ENCODE measurements around the gene METTL9.
"Not testable (repeated sequence)": the region's sequence is repeated elsewhere in the genome, so short reads cannot be mapped to it uniquely, and the experiment has no call there.

METTL9 gene

DNA sequence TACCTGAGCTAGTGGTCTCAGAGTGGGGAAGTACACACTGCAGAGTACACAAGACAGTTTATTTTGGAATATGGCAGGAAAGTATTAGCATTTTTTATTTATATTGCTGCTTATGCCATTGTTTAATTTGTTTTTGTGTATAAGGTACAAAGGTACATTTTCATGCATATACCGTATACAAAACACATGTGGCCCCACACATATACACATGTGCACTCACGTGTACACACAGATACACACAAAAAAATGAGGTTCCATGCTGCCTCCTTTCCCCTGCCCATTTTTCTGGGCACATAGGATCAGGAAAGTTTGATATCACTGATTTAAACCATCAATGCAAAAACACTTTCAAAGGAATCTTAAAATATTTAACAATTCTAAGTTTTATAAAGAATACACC is 40.1 kb downstream of the METTL9 start:
- DNase-seq: no peak

DNA sequence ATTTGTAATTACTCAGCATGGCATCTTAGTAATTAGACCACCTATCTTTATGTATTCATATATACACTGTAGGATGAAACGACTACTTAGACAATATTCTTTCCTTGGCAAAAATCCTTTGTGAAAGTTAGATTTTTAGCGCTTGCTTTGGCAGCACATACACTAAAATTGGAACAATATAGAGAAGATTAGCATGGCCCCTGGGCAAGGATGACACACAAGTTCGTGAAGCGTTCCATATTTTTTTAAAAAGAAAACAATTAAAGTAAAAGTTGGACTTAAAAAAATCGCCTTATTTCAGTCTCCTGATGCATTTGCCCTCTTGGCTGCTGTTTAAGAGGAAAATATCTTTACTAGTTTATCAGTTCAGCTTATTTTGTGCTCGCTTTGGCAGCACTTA is 42.5 kb downstream of the METTL9 start:
- no peak for DNase-seq

DNA sequence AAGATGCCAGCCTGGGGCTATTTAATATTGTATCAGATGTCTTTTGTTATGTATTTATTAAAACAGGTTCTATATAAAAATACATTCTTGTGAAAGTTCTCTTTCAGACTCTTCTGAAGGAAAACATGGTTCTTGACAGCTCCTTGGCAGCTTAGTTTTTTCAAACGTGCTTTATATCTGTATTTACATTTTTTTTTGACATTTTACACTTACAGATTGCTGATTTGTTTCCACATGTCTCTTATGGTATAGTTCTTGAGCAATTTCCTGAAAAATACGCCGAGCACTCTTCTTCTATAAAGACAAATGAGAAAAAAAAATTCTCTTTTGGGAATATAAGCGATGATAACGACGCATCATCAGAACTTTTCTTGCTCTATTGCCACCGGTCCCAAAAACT is 43.5 kb downstream of the METTL9 start:
- DNase-seq: no peak

DNA sequence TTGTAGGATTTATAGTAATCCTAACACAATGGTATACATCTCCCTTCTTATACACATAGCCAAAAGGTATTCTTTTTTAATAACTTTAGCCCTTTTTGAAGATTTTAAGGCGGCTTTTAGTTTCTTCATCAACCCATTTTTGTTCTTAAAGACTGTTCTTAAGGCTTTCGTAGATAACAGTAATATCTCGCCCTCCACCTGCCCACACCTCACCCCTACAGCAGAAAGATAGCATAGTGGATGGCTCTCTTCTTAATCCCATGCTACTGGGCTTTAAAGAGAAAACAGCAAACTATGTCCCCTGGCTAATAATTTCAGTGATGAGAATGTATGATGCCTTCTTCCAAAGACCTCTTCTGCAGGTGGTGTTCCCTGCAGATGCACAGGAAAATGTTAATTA is 44.4 kb downstream of the METTL9 start:
- no peak for DNase-seq

DNA sequence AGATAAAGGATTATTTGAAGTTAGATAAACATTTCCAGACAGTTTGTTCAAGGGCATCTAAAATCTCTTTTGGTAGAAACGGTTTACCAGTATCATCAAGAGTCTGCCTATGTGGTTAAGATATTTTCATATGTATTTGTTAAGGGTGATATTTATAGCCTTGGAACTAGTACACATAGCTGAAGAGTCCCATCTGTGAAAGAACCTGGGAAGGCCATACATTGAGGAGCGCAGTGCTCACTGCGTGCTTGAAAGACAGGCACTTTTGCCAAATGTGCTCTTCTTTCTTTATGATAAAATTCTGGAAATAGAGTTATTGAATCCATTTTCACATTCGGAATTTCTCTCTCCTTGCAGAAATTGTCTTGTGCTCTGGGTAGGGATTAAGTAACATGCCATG is 45.3 kb downstream of the METTL9 start:
- DNase-seq: no peak

DNA sequence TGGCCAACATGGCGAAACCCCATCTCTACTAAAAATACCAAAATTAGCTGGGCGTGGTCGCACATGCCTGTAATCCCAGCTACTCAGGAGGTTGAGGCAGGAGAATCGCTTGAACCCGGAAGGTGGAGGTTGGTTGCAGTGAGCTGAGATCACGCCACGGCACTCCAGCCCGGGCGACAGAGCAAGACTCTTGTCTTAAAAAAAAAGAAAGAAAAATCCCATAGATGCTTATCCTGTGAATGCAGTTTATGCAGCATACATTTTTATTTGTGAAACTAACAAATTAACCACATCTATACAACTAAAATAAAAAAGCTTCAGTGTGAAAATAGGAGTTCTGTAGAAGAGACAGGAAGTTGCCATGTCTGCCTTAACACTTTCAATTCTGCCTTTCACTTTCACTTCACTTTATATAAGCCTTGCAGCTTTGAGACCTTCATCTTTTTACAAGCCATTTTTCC is 45.9 kb downstream of the METTL9 start:
- peak; percentile 24 for DNase-seq

DNA sequence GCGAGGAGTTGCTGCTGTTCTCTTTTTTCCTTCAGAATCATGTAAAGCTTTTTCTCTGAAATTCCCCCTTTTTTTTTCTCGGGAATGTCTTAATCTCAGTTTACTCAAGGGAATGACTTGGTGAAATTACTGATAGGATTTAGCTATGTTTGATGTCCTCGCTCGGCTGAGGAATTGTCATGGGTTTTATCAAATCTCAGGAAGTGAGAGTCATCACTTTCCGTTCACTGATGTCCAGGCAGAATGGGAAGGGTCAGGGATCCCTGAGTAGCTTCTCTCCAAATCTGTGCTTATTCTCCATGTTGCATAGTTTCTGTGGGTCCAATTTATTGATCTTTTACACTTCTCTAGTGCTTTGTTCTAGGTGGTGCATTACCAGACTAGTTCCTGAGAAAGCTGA is 46.7 kb downstream of the METTL9 start:
- no peak for DNase-seq

DNA sequence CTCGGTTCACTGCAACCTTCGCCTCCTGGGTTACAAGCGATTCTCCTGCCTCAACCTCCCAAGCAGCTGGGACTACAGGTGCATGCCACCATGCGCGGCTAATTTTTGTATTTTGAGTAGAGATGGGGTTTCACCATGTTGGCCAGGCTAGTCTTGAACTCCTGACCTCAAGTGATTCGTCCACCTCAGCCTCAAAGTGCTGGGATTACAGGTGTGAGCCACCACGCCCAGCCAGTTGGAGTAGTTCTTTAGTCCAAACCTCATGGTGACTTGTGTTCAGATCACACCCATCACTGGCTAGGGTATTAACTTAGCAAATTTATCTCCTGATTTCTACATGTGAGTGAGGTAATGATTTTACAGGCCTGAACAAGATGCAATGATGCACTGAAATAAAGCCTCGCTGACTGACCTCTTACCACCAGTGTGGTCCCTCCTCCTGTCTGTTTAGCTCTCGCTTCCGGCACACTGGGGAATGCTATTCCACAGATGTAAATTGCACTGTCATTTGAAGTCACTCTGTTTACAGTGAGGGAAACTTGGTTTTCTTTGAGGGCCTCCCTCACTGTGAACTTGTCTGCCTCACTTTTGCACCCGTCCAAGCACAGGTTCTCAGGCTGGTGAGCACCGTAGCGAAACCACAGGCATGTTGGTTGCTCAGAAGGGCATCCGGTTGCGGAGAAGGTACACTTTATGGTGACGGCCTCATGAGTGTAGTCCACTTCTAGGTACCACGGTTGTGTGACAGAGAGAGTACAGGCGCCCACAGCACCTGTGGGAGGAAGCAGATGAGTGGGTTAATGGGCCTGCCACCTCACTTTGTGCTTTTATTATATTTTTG is 47.6 kb downstream of the METTL9 start:
- peak; percentile 82 for DNase-seq

DNA sequence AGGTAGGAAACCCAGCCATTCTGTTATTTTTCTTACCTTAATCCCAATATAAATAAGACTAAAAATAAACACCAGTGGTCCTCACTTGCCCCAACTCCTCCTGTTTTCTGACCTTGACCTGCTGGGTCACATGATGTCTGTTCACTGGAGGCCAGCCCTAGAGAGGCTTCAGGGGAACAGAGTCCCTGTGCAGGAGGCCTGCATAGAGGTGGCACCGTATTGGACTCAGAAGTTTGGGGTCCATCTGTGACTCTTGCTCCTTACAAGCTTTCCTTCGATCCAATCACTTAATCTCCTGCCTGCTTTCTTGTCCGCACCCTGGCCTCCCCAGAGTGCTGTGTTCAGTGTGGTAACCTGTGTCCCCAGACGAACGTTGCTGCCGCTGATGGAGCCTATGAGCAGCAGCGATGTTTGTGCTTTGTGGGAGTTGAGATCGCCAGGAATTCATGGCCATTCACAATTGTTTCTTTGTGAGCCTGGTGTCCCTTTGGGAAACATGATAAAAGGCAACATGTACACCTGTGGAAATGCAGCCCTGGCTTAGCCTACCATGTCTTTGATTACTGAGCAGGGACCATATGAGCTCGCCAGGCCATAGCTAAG is 48.3 kb downstream of the METTL9 start:
- DNase-seq: no peak

DNA sequence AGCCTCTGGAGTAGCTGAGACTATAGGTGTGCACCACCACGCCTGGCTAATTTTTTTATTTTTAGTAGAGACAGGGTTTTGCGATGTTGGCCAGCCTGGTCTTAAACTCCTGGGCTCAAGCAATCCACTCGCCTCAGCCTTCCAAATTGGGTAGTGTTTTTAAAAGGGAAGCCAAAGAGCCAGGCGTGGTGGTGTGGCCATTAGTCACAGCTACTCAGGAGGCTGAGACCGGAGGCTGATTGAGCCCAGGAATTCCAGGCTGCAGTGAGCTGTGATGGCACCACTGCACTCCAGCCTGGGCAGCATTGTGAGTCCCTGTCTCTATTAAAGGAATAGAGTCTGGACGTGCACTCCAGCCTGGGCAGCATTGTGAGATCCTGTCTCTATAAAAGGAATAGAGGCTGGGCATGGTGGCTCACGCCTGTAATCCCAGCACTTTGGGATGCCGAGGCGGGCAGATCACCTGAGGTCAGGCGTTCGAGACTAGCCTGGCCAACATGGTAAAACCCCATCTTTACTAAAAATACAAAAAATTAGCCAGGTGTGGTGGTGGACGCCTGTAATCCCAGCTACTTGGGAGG is 50.5 kb downstream of the METTL9 start:
- not testable (repeated sequence) for DNase-seq

DNA sequence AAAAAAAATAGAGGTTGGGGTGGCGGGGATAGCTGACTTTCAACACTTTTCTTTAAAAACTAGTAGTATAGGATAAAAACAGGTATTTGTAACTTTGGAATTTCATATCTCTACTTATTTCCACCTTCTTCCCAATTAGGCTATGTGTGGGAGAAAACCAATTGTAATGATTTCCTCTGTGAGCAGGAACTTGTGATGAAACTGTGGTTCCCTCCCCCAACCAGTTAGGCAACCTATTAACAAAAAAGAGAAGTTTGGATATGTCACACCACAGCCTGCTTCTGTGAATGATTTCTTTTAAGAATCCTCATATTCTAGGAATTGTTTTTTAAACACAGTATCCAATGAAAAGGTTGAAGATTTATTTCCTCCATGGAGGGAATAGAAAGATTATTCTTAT is 51.1 kb downstream of the METTL9 start:
- no peak for DNase-seq

DNA sequence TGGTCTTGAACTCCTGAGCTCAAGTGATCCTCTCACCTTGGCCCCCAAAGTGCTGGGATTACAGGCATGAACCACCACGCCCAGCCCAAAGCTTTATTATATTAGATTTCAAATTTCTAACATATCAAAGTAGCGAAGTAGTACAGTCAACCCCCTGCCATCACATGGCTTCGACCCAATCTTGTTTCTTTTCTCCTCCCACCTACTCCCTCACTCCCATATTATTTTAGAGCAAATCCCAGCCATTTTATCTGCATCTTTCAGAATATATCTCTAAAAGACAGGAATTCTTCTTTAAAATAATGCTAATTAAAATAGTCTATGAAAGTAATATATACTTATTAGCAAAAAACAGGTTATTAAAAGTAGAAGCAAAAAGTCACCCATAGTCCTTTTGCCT is 52.1 kb downstream of the METTL9 start:
- DNase-seq: no peak

DNA sequence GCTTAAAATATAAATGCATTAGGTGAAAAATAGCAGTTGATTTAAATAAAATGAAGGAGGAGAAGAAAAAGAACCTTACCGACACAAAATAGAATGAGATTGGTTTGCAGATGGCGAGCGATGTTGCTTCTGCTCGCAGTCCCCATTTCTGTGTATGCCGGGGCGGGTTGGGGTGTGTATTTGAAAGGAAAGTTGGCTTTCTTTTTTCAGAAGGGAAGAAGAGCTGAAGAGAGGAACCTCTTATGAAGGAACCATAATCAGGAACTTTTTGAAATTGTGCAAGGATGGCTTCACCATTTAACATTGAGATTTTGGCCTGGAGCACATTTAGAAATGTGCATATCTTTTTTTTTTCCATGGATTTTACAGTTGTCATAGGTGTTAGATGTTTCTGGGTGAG is 53.1 kb downstream of the METTL9 start, which contains the start of gene IGSF6:
TSS of gene IGSF6 (minus strand) at position 156 of the 400 bp plus-strand sequence. CDS start at position 146, 10 bp downstream.
- no peak for DNase-seq

DNA sequence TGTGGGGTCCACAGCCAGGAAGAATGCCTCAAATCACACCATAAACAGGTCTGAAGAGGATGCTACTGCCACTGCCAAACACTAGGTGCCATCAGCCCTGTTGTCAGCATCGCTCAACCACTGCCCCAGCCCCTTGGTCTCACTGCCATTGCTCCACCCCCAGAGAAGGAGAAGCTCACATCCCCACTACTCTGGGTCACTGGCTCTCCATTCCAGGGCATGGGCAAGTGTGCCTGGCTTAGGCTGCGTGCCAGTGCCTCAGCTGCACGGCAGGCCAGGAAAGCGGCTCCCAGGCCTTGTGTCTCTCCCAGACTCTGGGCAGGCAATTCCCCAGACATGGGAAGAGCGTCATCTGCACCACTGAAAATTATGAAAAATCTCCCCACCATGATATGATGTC is 54.2 kb downstream of the METTL9 start:
- DNase-seq: no peak

DNA sequence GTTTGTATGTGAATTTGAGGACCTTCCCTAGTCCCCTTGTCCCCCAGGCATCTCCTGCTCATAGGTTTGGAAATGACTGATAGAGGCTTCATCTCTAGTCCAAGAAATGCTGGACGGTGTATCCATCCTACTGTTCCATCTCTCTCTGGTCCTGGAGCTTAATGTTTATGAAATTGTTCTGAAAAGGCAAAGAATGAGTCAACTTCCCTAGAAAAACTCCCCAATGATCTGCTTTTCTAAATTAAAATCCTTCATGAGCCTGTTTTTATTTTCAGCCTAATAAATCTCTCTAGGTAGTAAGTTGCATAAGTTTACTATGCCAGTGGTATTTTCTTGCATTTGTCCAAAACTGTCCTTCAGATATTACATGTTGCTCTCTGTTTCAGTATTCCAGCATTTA is 55.1 kb downstream of the METTL9 start:
- no peak for DNase-seq

DNA sequence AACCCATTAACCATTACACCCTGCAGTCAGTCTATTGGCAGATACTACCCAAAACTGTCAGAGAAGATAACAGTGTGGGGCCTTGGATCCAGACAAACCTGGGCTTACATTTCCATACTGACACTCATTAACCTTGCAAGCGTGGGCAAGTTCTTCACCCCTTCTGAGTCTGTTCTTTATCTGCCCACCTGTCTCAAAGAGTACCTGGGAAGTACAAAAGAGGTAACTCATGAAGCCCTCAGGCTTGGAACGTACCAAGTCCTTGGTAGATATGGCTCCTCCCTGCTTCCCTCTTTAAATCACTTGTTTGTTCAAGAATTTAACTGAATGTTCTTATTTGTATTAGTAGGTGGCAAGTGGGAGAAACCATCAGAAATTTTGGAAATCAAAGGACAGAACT is 55.5 kb downstream of the METTL9 start:
- no peak for DNase-seq

DNA sequence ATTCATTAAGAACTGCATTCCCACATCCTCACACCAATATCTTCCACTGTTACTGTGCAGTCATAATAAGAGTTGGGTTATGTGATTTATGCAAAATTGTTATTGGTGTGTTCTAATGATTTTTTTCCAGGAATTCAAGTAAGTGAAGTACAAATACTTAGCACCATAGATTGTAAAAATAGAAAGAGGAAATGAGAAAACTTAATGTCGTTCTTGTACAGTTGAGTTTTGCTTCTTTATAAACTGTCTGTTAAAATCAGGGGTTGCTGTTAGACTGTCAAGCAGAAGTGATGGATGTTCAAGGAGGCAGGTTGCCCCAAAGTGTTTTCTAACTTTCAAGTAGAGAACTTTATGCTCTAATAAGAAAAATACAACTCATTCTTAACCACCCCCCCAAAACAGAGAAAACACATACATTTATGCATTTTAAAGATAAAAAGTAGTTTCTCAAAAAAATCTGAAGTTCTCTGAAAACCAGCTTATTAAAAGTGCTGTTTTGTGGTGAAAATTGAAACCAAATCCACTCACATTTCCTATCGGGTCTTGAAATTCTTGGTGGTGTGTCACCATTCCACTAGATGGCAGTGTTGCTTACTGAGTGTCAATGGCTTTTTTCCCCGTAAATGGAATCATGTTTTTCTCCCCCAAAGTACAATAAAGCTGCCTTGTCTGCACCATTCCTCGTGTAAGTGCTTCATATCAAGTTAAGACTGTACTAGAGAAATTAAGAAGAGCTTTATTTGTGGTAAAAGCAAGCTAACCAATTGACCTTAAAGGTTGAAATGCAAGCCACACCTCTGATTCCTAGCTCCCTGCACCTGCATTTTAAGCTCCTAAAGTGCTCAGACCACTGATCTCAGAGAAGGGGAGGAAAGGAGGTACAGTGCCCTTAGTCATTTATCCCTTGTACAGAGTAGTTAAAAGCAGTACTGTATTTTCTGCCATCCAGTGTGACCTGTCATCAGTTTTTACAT is 57.7 kb downstream of the METTL9 start:
- peak; percentile 26 for DNase-seq

DNA sequence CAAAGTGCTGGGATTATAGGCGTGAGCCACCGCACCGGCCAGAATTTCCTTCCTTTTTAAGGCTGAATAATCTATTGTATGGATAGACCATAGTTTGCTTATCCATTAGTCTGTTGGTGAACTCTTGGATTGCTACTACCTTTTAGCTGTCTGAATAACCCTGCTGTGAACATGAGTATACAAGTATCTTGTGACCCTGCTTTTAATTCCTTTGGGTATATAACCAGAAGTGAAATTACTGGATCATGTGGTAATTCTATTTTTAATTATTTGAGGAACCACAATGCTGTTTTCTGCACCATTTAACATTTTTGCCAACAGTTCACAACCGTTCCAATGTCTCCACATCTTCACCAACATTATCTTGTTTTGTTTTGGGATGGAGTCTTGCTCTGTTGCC is 59.7 kb downstream of the METTL9 start:
- DNase-seq: no peak

DNA sequence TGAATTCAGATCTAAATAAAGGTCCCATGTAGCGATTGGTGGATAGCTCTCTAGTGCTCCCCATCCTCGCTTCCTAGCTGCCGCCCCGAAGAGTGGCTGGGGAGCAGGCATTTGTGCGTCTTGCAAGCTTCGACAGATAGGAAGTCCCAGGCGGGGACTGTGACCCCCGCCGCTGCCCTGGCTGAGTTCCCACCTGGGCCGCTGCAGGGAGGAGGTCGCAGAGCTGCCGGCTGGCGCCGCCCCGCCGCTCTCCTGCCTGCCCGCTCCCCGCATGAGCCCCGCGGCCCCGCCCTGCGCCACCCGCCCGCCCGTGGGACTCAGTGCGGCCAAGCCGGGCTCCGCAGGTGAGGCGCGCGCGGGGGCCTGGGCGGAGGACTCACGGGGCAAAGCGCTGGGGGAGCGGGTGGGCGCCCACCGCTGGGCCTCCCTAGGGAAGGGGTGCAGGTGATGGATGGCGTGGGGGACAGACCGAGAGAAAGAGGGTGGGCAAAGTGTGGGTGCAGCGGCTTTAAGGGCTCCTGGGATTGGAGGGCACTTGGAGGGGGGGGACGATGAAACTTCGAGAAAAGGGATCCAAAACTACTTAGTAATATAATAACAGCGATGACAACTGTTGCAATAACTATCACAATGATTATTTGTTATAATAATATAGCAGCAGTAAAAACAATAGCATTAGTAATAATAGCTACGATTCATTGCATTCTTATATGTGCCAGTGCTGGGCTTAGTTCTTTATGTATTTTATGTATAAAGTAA is 64.7 kb downstream of the METTL9 start, which contains the start of gene OTOA:
TSS of gene OTOA (plus strand) at position 80 of the 759 bp plus-strand sequence. CDS start 14,547 bp downstream, outside the sequence.
- DNase-seq: peak; percentile 25

DNA sequence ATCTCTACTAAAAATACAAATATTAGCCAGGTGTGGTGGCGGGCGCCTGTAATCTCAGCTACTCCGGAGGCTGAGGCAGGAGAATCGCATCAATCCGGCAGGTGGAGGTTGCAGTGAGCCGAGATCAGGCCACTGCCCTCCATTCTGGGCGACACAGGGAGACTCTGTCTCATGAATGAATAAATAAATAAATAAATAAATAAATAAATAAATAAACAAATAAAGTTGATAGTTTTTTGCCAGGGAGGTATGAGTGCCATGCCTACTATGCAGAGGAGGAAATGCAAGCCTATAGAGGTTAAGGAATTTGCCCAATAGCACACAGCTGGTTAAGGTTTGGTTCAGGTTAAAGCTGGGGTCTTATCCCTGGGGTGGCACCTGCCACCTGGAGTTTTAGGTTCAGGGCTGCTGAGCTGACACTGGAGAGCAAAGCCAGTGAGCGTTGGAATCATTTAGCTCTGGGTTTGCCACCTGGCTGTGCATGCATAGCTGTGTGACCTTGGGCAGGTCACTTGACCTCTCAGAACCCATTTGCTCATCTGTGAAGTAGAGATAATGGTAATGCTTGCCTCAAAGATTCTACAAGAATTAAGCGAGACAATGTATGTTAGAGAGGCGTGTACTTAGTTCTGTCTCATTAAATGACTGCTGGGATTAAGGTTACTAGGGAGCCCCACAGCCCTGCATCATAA is 65.6 kb downstream of the METTL9 start:
- no peak for DNase-seq

DNA sequence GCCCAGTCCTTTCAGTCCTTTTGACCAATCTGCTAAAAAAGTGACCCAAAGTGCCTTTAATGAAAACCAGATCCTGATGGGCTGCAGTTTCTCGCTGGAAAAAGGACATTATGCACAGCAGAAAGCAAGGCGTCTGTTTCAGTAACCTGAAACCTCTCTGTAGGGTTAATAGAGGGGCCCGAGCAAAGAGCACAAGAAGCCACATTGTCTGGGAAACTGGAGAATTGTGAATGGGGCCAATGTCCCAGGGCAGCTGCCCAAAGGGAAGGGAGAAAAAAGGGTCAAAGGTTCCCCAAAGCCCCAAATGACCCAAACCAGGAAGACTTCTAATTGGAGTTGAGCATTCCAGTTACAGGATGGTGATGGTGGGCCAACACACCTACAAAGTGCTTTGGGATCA is 67.4 kb downstream of the METTL9 start:
- DNase-seq: no peak

Data from activated naive CD4-positive, alpha-beta T cell treated with Interleukin-2 at 50 U/mL for 16 hours (primary cell).